T-helper 9 cell (primary cell): Measurements from ENCODE around the gene FRAS1.

Experiments
- DNase-seq: peaks from one replicate; pipeline ENCODE4 v3.0.0-alpha.2; 2020

The FRAS1 gene

GRCh38 chr4:78331965-78332364, 274.8 kb downstream of the FRAS1 start:
- no peak for DNase-seq

DNA sequence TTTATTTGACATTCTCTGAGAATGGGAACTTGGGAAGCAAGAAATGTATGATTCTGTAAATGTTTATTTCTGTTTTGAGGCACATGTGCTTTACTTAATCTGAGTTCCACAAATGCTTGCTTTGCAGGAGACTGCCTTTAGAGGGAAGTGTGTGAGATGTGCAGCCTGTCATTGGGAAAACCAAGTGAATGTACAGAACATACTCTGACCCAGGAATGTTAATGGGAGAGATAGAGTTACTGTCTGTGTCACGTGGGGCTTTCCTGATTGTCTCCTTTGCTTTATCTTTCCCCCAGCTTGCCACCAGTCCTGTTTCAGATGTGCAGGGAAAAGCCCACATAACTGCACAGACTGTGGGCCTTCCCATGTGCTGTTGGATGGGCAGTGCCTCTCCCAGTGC, 275.9 kb downstream of the FRAS1 start:
- DNase-seq, result no peak

- DNase-seq, result no peak
Observed at GRCh38 chr4:78336093-78336943, 279.2 kb downstream of the FRAS1 start.

DNA sequence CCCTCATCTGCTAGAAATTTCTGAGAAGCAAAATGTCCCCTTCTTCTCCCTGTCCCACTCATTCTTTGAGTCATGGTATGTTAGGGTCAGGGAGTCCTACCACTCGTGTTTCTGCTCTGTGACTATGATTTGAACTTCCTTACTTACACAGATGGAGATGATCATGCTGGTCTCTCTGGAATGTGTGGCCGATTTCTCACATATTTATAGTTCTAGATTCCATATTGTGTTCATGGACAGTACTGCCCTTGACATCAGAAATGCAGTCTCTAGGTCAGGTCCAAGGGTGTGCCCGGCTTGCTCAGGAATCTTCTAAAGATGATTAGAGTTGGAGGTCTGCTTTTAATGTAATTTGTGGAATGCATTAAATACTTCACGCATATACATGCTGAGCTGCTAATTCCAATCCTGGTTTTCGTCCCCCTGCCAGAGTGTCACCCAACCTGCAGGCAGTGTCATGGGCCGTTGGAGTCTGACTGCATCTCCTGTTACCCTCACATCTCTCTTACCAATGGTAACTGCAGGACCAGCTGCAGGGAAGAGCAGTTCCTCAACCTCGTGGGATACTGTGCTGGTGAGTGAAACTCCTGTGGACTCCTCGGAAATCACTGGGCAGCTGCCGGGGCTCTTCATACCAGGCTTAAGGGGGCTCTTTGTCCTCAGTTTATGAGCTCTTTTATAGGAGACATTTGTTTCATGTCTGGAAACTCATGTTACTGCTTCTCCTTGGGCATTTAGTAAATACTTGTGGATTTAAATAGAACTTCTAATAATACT, 280.3 kb downstream of the FRAS1 start:
- no peak for DNase-seq

GRCh38 chr4:78342125-78342524, 285.0 kb downstream of the FRAS1 start:
- no peak for DNase-seq

GRCh38 chr4:78343682-78344081, 286.6 kb downstream of the FRAS1 start:
- no peak for DNase-seq

GRCh38 chr4:78345237-78345636, 288.1 kb downstream of the FRAS1 start:
- DNase-seq, result no peak

DNA sequence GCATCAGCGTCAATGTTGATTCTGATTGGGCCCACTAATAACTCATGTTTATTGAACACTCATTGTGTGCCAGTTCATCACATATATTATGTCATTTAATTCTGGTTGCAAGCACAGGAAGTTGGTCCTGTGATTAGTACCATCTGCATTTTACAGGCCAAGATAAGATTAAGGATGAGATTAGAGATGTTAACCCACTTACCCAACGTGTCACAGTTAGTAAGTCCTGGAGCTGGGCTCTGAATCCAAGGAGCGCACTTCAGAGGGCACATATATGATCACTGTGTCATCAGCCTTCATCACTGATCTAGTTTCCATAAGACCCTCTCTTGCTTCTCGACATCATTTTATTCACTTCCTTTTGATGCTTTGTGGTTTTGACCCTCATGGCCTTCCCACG, 289.1 kb downstream of the FRAS1 start:
- DNase-seq, result no peak

DNA sequence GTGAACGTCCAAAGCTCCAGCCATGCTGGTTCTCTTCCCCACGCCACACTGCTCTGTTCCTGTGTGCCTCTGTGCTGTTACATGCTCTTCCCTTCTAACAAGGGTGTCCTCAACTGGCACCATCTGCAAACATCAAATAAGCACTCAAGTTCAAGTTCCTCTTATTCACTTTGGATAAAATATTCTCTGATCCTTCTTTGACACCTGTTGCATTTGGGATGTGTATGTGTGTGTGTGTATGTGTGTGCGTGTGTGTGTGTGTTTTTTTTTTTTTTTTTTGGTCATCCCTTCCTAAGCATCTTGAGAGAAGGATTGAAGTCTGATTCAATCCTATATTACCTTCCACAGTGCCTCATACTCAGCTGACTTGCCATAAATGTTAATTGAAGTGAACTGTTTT, 290.4 kb downstream of the FRAS1 start:
- no peak for DNase-seq

- DNase-seq, result no peak
Observed at GRCh38 chr4:78353921-78354320, 296.8 kb downstream of the FRAS1 start.

DNA sequence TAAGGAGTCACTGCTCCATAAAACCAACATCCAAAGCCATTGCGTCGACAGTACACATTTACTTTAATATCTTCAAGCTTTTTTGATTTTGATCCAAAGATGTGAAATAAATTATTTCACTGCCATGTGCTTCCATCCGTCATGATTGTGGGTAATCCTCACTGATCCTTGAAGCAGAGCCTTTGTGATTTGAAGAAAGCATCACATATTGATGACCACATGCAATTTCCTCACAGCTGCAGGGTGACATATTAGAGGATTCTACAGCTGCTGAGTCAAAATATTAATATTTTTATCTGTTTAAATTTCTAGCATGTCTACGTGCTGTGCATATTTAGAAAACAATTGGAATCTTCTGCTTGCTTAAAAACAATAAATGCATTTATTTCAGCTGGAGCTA, 297.7 kb downstream of the FRAS1 start:
- no peak for DNase-seq

- no peak for DNase-seq
Observed at GRCh38 chr4:78355306-78355705, 298.2 kb downstream of the FRAS1 start.

GRCh38 chr4:78356251-78356786, 299.2 kb downstream of the FRAS1 start:
- DNase-seq, result no peak

DNA sequence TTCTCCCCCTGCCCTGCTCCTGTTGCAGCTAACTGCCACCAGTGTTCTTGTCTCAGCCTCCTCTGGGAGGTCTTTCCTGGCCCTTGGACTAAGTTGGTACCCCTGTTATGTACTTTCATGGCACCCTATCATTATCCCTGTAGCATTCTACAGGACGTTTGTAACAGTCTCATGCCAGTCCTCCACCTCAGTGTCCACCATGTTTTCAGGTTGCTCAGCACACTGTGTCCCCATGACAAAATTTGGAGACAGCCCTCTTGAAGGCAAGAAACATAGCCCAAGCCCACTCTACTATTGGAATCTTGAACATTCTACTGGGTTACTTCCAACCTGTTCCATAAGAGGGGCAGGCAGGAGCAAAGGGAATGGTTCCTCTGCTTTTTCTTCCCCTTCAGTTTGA, 300.0 kb downstream of the FRAS1 start:
- no peak for DNase-seq

DNA sequence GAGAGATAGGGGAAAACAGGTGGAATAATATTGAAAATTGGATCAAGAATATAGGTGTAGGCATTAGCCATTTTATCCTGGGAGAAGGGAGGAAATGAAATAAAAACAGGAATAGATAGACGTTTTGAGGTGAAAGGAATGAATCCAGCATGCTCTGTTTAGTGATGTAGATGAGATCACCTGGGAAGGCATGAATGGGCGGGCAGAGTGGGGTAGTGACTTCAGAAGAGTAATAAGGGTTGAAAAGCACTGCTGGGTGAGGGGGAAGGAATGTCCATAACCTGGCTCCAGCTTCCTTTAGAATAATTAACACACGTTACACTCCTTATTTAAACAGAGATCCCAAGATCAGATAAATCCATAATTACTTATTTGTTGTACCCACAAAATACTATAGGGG, 303.3 kb downstream of the FRAS1 start:
- no peak for DNase-seq

DNA sequence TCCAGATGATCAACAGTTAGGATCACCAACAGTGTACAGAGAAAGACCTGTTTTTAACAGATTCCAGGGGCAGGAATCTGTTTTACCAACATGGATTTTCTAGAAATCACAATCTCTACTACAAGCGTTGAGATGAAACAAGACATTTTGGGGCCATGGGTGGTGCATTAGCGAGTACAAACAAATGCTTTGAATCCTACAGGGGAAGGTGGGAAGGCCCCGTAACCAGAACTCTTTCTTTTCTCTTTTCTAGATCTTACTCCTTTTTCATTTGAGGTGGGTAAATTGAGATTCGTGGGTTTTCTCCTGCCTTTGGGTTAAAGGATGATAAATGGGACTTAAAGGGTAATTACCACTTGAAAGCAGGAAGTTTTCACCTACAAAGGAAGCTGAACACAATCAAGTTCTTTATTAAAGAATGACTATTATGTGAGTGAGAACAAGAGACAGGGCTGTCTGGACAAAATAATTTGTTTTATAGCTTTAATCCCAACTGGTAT, 304.5 kb downstream of the FRAS1 start:
- no peak for DNase-seq

- no peak for DNase-seq
Observed at GRCh38 chr4:78362310-78362709, 305.2 kb downstream of the FRAS1 start.

- no peak for DNase-seq
Observed at GRCh38 chr4:78363031-78363570, 306.0 kb downstream of the FRAS1 start.

DNA sequence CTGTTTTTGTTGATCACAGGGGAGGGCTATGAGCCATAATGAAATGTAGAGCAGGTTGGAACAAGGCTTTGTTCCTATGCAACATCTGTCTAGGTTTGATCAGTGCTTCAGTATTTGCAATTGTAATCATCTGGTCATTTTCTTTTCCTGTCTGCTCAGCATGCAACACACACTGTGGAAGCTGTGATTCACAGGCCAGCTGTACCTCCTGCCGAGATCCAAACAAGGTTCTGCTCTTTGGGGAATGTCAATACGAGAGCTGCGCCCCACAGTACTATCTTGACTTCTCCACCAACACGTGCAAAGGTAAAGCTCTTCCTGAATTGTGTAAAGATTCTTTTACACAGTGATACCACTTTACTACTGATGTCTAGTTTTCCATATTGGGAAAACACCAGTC, 312.6 kb downstream of the FRAS1 start:
- DNase-seq, result no peak

DNA sequence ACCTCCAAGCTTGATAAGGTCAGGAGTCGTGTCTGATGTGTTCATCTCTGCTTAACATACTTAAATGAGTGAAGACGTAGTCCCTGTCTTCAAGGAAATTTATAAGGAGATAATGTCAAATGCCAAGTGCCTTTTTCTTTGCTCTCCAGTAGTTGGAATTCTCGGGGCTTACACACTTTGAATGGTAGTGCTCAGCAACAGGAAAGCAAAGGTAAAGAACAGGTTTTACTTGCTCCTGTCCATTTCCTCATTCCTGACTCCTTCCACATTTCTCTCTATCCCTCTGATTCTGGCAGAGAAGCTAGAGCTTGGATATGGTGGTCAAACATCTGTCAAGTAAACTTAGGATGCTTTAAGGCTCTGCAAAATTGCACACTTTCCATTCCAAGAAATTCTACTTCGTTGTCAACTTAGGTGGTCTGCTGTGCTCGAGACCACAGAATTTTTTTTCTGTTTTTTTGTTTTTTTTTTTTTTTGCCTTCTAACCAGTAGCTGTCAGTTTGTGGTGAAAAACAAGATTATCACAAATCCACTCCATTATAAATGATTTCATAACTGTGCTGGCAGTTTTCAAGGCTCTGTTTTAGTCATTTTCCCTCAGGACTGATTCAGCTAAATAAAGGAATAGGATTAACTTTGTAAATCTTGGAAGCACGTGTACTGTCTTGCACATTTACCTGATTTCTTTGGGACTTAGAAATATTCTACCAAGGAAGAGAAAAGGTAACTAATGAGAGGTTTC, 313.7 kb downstream of the FRAS1 start:
- no peak for DNase-seq

GRCh38 chr4:78372355-78372988, 315.3 kb downstream of the FRAS1 start:
- no peak for DNase-seq

GRCh38 chr4:78377555-78377954, 320.4 kb downstream of the FRAS1 start:
- DNase-seq, result no peak
